NCI-H82 treated with DMSO at 0.1 percent for 48 hours (cell line): ENCODE measurements around the gene MYH13.
A peak's percentile ranks its signal among the peaks of the same experiment; 100 is the strongest.

Experiments used
- DNase-seq: peaks from one replicate; lab custom pipeline; 2025; ENCODE audit not compliant: unreplicated experiment; lab: John Stamatoyannopoulos, UW

MYH13 gene

DNA sequence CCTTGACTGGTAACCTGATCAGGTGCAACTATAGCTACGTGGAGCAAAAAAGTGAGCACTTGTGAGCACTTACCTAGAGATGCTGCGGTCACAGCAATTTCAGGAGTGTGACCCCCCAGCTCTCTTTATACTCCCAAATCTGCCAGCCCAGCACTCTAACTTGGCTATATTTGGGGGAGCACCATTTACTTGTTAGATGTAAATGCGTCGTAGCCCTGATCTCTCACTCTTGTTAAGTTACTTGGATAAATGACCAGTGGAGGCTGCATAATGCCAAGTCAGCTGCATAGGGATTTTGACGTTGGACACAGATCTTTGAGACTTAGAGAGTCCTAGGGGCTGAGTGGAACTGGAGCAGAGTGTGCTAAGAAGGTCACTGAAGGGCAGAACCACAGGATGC, at the start of gene MYH13:
Gene MYH13, minus strand, starts transcription at position 101 of the 400 bp plus-strand sequence. CDS start 8,476 bp downstream, outside the sequence.
- DNase-seq: no peak

DNA sequence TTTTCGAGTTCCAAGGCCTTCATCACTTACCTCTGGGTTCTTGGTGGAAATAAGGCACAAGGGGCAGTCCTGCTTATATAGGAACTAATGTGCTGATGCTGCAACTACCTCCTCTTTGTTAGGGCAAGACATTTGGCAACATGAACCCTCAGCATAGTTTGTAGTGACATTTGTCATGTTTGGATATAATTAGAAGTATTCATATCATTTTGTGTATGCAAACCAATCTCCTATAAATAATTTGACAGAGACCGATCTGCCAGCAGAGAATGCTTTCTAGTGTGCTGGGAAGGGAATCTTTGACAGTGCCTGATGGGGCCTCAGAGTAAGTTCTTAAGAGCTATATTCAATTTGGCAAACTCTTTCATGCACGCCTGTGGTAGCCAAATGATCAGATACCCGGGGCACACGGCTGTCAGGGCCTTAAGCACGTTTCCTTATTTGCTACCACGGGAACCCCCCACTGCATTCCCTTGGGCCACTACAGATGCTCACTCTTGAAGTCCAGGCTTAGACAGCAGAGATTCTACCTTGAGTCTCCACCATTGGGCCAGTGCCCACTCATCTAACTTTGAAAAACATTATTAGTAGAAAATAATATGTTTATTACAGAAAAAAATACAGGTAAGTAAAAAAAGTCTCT, 49.2 kb upstream of the MYH13 start, which contains the start of gene MYH8:
Gene MYH8, minus strand, starts transcription at position 51 of the 643 bp plus-strand sequence. CDS start 1,723 bp downstream, outside the sequence.
- DNase-seq: no peak

DNA sequence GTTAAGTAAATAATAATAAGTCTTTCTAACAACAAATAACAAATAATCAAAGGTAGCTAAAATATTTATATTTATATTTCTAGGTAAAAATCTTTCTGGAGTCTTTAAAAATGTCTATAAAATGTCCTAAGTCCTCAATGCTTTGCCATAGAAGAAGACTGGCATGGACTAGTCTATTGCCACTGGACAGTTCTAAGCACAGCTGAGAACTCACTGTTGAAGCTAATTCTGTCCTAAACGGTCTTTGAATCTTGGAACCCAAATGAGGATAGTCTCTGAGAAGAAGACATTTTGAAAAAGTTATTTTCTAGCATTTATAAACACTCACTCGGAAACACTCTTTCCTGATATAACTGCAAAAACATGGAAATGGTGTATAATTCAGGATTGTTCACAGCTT, 48.4 kb upstream of the MYH13 start:
- no peak for DNase-seq

DNA sequence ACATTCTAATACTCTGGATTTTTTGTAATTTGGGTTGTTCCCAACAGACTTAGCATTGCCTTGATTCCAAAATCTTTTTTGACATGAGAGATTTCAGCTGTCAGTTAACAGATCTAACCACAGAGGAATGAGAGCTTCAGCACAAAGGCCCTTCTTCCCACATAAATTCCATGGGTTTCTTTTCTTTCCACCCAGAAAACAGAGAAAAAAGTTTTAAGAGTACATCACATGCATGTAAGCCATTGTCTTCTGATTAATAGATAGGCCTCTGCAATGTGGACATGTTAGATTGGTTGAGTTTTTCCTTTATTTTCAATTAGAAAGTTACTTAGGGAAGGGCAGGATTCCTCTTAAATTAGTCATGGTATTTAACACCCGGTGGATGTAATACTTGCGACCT, 48.0 kb upstream of the MYH13 start:
- no peak for DNase-seq

DNA sequence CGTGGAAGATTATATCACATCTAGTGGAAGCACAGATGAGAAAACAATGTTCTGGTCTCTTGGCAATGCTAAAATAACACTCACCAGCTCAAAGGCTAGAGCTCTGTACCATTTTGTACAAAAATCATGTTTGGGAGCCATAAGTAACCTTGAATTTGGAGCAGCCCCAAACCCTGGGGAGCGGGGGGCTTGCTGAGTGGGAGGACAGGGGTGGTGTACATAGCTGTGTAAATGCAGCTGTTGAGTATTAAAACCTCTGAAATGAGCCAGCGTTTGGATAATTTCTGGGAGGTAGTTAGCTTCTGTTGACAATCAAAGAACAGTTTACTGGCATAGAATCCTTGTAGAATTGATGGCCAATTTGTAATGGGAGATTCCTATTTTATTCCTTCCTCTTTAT, 44.6 kb upstream of the MYH13 start:
- DNase-seq: no peak

DNA sequence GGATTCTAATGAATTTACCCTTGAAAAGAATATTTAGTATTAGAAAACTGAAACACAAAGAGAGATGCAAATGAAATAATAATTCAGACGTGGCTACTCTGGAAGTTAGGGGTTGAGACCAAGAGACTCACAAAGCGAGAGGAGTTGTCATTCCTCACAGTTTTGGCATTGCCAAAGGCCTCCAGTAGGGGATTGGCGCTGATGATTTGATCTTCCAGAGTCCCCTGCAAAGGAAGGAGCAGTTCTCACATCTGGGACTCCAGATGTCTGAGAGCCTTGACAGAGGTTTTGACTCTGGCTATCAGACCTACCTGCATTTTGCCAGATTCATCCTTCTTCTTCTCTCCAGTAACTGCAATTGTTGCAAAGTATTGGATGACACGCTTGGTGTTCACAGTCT, 42.4 kb upstream of the MYH13 start:
- no peak for DNase-seq

DNA sequence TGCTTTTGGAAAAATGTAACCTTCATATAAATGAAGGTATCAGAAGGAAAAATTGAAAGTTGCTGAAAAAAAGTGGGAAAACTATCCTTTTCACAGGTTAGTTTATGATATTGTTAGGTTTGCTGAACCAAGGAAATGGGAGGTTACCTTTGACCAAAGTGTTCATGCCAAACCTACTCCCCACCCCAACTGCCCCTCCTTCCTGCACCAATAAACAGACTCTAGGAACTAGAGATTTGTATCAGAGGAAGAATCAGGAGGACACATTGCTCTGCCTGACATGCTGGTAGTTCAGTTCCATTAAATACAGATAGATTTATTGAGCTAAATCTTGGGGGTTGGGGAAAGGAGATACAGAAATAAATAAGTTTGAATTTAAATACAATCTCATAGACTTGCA, 30.8 kb upstream of the MYH13 start:
- DNase-seq: no peak

DNA sequence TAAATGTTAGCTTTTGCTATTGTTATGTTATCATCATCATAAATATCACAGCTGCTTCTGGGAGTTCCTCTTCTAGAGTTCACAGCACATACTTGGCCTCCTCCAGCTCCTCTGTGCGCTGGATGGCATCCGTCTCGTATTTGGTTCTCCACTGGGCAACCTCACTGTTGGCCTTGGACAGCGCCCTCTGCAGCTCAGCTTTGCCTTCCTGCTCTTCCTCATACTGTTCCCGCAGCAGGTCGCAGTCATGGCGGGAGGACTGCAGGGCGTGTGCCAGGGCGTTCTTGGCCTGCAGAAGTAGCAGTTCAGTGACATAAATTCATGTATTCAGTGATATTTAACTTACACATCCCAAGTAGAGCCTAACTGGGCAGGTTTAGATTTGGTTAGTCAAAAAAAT, 25.5 kb upstream of the MYH13 start:
- DNase-seq: no peak

DNA sequence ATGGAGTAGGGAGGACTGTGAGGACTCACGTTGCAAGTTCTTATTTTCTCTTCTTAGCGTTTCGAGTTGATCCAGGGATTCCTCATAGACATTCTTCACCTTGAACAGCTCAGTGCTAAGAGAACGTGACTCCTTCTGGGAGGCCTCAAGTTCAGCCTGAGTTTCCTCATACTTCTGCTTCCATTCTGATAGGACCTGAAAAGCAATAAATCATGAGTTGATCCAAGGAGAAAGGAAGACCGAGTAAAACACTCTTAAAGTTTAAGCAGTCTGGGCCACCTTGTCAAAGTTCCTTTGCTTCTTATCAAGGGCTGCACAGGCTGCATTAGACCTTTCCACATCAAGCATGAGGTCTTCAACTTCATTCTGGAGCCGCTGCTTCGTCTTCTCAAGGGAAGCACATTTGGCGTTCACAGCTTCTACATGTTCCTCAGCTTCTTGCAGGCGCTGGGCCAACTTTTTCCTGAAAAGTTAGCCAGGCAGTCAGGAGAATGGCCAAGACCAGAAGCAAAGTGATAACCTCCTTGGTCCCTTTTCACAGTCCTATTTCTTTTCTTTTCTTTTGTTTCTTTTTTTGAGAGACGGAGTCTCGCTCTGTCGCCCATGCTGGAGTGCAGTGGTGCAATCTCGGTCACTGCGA, 23.8 kb upstream of the MYH13 start:
- no peak for DNase-seq

DNA sequence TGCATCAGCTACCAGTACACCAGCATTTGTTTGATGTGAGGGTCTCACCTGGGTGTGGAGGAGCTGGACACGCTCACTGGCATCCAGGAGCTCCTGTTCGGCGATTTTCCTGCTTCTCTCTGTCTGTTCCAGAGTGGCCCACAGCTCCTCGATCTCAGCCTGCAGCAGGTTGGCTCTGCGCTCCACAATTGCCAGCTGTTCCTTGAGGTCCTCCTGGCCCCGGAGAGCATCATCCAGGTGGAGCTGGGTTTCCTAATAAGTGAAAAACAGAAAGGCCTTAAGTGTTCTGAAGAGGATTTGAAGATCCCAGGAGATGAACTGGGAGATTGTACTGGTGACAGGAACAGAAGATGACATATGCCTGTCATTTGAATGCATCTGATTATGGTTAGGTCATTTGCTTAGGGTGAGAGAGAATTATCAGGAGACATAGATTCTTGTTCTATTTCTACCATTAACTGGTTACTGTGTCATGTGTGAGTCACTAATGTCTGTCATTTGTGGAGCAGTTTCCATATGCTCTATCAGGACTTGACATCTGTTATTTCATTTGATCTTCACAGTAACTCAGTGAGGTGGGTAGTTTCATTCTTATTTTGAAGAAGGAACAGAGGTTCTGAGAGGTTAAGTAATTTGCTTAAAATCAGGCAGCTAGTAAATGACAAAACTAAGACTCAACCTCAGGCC, 21.5 kb upstream of the MYH13 start:
- DNase-seq: no peak

DNA sequence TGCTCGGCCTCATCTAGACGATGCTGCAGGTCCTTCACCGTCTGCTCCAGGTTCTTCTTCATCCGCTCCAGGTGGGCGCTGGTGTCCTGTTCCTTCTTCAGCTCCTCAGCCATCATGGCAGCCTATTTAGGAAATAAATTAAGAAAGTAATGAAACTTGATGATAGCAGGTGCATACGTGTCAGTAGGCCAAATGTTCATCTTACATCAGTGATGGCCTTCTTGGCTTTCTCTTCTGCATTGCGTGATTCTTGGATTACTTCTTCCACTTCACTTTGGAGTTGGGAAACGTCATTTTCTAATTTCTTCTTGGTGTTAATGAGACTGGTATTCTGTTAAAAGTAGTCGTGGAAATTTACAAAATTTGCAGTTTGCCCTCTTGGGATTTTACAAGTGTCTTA, 20.1 kb upstream of the MYH13 start:
- DNase-seq: no peak

DNA sequence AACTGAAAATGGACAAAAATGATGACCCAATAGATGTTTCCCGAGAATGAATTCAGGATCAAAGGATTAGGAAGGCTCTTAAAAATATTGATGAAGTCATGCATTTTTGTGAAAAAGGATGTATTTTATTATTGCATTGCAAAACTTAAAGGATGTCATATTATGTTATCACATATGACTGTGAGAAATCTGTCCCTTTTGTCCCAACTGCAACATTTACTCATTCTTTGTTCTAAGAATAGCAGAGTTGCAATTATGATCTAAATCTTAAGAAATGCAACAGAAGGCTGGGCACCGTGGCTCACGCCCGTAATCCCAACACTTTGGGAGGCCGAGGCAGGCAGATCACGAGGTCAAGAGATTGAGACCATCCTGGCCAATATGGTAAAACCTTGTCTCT, 13.1 kb upstream of the MYH13 start:
- DNase-seq: no peak

DNA sequence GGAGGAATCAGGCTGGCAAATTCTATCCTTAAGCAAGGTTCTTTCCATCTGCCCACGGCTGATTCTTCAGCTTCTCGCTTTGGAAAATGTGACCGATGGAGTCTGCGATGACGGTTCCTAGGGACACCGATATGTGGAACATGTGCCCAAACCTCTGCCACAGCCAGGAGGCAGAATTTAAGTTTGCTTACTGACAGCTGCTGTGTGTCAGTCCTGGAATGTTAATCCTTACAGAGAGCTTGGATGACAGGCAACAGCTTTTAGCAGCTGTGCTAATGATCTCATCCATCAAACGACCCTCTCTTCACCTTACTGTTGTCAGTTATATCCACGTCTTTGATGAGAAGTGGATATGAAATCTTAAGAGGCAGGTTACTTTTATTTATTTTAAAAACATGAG, 11.4 kb upstream of the MYH13 start:
- peak; percentile 27 for DNase-seq

DNA sequence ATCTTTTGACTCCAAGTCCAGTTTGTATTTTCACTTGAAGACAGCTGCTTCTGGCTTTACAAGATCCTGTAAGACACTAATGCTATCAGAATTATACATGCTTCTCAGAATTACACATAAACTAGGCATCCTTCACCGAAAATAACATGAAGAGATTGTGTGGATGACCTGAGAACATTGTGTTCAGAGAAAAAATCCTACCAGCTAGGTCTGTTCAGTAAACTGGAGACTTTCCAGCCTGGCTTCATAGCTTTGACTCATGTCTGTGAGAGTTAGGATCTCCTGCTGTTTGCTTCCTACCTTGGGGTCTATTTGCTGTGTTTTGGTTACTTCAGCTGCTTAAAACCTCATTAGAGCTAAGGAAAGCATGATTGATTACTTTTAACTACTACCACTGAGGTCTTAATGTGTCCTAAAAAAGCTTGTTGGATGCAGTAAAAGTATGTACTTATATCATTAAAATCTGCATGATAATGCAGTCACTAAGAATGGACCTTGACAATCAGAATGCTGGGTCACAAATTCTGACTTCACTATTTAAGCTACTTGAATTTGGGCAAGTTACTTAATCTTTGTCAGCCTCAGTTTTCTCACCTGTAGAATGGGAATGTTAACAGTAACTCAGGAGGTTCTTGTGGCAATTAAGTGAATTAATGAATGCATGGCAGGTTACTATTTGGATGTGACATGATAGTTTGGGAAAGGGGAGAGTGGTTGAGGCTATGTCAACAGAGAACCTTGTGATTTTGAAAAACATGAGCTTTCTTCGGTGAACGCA, 8.0 kb upstream of the MYH13 start:
- no peak for DNase-seq

DNA sequence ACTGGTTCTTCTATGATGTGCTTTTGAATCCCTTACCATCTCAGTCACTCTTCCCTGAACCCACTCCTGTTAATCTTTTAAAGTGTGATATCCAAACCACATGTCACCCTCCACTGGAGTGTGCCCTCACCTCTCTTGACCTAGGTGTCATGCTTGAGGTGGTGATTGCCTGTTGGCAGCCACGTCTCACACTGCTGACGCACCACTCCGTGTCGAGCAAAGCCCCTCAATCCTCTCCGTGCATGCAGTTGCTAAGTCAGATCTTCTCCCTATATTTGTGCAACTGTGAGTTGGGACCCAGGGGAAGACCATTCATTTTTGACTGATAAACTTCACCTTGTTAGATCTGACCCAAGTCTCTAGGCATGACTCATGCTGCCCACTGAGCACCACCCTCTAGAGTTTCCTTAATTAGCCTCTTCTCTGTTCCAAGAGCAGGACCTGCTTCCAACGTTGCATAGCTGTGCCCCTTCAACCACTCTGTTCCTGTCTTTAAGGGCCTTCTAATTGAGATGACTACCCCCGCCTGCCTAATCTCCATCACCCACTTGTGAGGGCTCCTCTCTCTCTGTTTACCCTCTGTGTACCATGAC, 2.7 kb downstream of the MYH13 start:
- DNase-seq: no peak

DNA sequence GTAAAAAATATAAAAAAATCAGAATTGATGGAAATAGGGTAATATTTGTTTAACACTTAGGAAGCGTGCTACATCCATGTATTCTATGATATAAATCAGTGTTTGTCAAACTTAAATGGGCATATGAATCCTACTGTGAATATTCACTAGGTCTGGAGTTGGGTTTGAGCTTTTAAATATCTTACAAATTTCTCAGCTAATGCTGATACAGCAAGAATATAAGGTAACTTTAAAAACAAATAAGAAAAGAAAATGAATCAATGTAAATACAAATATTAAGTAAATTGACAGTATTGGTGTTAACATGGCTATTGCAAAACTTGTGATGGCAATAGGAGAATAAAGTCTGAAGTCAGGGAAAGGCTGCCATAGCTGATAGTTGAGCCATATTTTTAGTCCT, 3.6 kb downstream of the MYH13 start:
- no peak for DNase-seq

DNA sequence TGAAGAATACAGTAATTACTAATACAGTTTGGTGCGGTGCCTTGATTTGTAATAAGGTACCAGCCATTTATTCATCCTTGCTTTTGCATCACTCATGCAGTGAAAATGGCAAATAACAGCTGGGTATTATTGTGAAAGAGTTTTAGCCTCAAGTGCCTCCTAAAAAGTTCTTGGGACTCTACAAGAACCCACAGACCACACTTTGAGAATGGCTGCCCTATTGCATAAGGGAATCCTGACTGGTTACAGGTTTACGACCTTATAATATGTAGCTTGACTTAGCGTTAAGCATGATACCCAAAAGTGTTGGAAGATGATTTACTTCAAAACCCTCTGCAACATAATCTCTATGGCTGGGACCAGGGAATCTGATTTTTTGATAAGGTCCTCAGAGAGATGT, 4.2 kb downstream of the MYH13 start:
- DNase-seq: no peak

DNA sequence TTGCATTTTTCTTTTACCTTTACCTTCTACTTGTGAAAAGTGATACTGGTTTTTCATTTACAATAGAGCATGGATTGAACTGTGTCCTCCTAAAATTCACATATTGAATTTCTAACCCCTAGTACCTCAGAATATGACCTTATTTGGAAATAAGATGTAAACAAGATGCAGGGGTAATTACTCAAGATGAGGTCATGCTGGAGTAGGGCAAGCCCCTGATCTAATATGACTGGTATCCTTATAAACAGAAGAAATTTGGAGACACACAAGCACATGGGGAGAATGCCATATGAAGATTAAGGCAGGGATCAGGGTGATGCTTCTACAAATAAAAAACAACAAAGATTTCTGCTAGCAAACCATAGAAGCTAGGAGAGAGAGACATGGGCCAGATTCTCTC, 12.2 kb downstream of the MYH13 start:
- no peak for DNase-seq

DNA sequence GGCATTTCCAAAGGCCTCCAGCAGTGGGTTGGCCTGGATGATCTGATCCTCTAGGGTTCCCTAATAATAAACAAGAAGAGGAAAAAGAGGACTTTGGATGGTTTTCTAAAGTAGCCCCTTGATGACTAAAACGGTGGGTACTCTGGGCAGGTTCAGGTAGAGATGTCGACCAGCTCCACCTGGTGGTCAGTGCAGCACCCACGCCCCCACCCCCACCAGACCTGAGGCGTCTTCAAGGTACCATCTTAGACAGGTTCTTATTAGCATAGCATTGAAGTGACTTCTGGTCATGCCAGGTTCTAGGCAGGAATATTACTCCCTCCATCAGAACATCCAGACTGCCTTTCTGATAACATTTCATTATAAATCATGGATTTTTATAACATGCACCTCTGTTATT, 15.0 kb downstream of the MYH13 start:
- DNase-seq: no peak

DNA sequence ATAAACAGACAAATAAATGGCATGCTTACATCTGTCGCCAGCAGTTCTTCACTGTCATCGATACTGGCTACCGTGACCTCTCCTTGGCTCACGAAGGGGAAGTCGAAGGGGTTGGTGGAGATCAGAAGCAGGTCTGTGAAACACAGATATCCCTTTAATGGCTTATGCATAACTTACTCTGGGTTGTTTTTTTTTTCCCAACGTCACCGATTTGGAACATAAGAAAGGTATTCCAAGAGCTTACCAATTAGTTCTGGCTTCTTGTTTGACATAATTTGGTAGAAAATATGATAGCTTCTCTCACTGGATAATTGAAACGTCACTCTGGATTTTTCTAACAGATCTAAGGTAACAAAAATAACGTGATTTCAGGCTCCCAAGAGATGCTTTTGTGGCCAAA, 18.2 kb downstream of the MYH13 start:
- no peak for DNase-seq

DNA sequence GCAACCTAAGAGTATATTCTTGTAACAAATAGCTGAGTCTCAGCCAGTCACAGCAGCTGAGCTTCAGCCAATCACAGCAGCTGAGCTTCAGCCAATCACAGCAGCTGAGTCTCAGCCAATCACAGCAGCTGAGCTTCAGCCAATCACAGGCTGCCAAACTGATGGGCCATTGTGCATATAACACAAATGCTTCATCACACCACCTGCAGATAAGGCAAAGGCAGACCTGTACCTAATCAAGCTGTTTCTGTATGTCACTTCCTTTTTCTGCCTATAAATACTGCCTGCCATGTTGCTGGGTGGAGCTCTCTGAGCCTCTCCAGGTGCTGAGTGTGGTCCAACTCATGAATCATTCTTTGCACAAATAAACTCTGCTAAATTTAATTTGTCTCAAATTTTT, 19.9 kb downstream of the MYH13 start:
- DNase-seq: no peak
